H1 (cell line): ENCODE measurements around the gene STAG1. TPM values are rescaled to one million over a fixed set of nuclear protein-coding genes. Genes with fewer than 3 reads are reported as not detected.

Experiments
- CTCF ChIA-PET: fragments of 300-600 bp; sonication (Branson Sonifier 250); formaldehyde crosslinking; loops from one replicate; lab custom pipeline; 2021; ENCODE audit not compliant: partially characterized antibody; lab: Charles Lee
- POLR2A ChIA-PET: fragments of 300-600 bp; sonication (Branson Sonifier 250); formaldehyde crosslinking; loops from one replicate; lab custom pipeline; 2021; ENCODE audit warnings: inconsistent platforms; ENCODE audit not compliant: partially characterized antibody; lab: Charles Lee
- DNase-seq, 2 experiments: peaks; one replicate each; pipeline versions ENCODE4 v3.0.0 to v3.0.0-alpha.2; 2010 to 2022; ENCODE audit warnings: low spot score in 2 of 2, low read depth in 1 of 2, mixed read lengths in 1 of 2
- FAIRE-seq: peaks from 2 replicates; lab custom pipeline; 2011; peaks lifted over from hg19 to GRCh38; lab: Jason Lieb, UNC
- H2AFZ ChIP-seq: 2 replicates; pipeline ENCODE4 v1.8.1; 2012; ENCODE audit warnings: low read length, inconsistent platforms
- H2AK5ac ChIP-seq: 2 replicates; pipeline ENCODE4 v1.6.1; 2013; ENCODE audit warnings: low read depth, low read length
- H2BK120ac ChIP-seq: replicated peaks from 2 replicates; pipeline ENCODE3; 2013; ENCODE audit warnings: low read depth, low read length, inconsistent platforms
- H2BK12ac ChIP-seq: 2 replicates; pipeline ENCODE4 v1.6.1; 2013; ENCODE audit warnings: low read depth, low read length
- H2BK15ac ChIP-seq: 2 replicates; pipeline ENCODE4 v1.6.1; 2013; ENCODE audit warnings: low read length
- H2BK20ac ChIP-seq: 2 replicates; pipeline ENCODE4 v1.6.1; 2013; ENCODE audit warnings: low read length
- H2BK5ac ChIP-seq: 2 replicates; pipeline ENCODE4 v1.6.1; 2013; ENCODE audit warnings: low read depth, low read length
- H3K14ac ChIP-seq: 2 replicates; pipeline ENCODE4 v1.6.1; 2013; ENCODE audit warnings: inconsistent platforms; ENCODE audit not compliant: insufficient read length
- H3K18ac ChIP-seq: 2 replicates; pipeline ENCODE4 v1.6.1; 2013; ENCODE audit warnings: low read length; ENCODE audit errors: extremely low read depth
- H3K23ac ChIP-seq: 2 replicates; pipeline ENCODE4 v1.6.1; 2013; ENCODE audit warnings: inconsistent platforms; ENCODE audit not compliant: insufficient read length
- H3K23me2 ChIP-seq: 2 replicates; pipeline ENCODE4 v1.6.1; 2013; ENCODE audit warnings: low read depth, low read length
- H3K27ac ChIP-seq: 2 replicates; pipeline ENCODE4 v1.6.1; 2011; ENCODE audit warnings: low read depth, low read length, inconsistent platforms
- H3K27me3 ChIP-seq, 4 experiments: replicated peaks in 1 of 4; 1 replicate in 1 of 4; 2 replicates in 3 of 4; pipeline versions ENCODE4 v1.6.1 to v1.8.1; 2011 to 2013; ENCODE audit warnings: low read length in 3 of 4, mild to moderate bottlenecking in 3 of 4, inconsistent platforms in 2 of 4, mixed read lengths in 2 of 4, moderate library complexity in 1 of 4; ENCODE audit not compliant: control insufficient read depth in 3 of 4, insufficient read depth in 3 of 4; ENCODE audit errors: extremely low read depth in 1 of 4
- H3K36me3 ChIP-seq, 4 experiments: 2 replicates each; pipeline versions ENCODE4 v1.6.1 to v1.8.1; 2011 to 2013; ENCODE audit warnings: mild to moderate bottlenecking in 4 of 4, low read length in 3 of 4, moderate library complexity in 2 of 4, control low read depth in 1 of 4, inconsistent platforms in 1 of 4; ENCODE audit not compliant: insufficient read depth in 4 of 4, control insufficient read depth in 2 of 4
- H3K4ac ChIP-seq: replicated peaks from 2 replicates; pipeline ENCODE3; 2013; ENCODE audit warnings: low read length, low read depth, mixed read lengths, inconsistent platforms; ENCODE audit not compliant: insufficient read length
- H3K4me1 ChIP-seq, 4 experiments: replicated peaks in 1 of 4; 1 replicate in 1 of 4; 2 replicates in 3 of 4; pipeline versions ENCODE4 v1.6.1 to v1.8.1; 2011 to 2013; ENCODE audit warnings: low read length in 3 of 4, inconsistent platforms in 2 of 4, mixed read lengths in 1 of 4; ENCODE audit not compliant: insufficient read depth in 4 of 4, control insufficient read depth in 3 of 4
- H3K4me2 ChIP-seq, 2 experiments: 2 replicates each; pipeline versions ENCODE4 v1.6.1 to v1.8.1; 2011 to 2013; ENCODE audit warnings: low read depth in 2 of 2, low read length in 2 of 2, control low read depth in 1 of 2, inconsistent platforms in 1 of 2, mild to moderate bottlenecking in 1 of 2; ENCODE audit not compliant: insufficient read depth in 1 of 2
- H3K4me3 ChIP-seq, 4 experiments: fragments of 200-600, 300-600 bp in 1 of 4; sonication (generic), shearing (Covaris generic), sonication (Bioruptor Twin) in 1 of 4; 2 replicates each; pipeline versions ENCODE4 v1.5.1 to v1.8.1; 2011 to 2016; ENCODE audit warnings: low read length in 4 of 4, low read depth in 3 of 4, control low read depth in 2 of 4, inconsistent platforms in 2 of 4, mild to moderate bottlenecking in 2 of 4, mixed read lengths in 1 of 4, moderate library complexity in 1 of 4; ENCODE audit not compliant: insufficient read depth in 2 of 4; ENCODE audit errors: extremely low read depth in 1 of 4
- H3K56ac ChIP-seq: replicated peaks from 2 replicates; pipeline ENCODE3; 2013; ENCODE audit warnings: low read depth, mild to moderate bottlenecking, mixed read lengths, low read length, inconsistent platforms; ENCODE audit not compliant: insufficient read length
- H3K79me1 ChIP-seq: 2 replicates; pipeline ENCODE4 v1.6.1; 2013; ENCODE audit warnings: low read depth, low read length, control low read depth
- H3K79me2 ChIP-seq, 2 experiments: 2 replicates each; pipeline versions ENCODE4 v1.6.1 to v1.8.1; 2012 to 2013; ENCODE audit warnings: low read length in 2 of 2, mild to moderate bottlenecking in 2 of 2, inconsistent platforms in 1 of 2; ENCODE audit not compliant: insufficient read depth in 2 of 2, control insufficient read depth in 1 of 2
- H3K9ac ChIP-seq, 4 experiments: replicated peaks in 1 of 4; 1 replicate in 1 of 4; 2 replicates in 3 of 4; pipeline versions ENCODE4 v1.6.1 to v1.8.1; 2011 to 2013; ENCODE audit warnings: low read depth in 3 of 4, low read length in 3 of 4, control low read depth in 2 of 4, mild to moderate bottlenecking in 2 of 4, moderate library complexity in 2 of 4, inconsistent platforms in 1 of 4; ENCODE audit errors: extremely low read depth in 1 of 4
- H3K9me3 ChIP-seq, 2 experiments: 2 replicates each; pipeline versions ENCODE4 v1.6.1 to v1.8.1; 2012 to 2013; ENCODE audit warnings: mild to moderate bottlenecking in 2 of 2, moderate library complexity in 2 of 2, control low read depth in 1 of 2, inconsistent platforms in 1 of 2, low read depth in 1 of 2, low read length in 1 of 2, mixed read lengths in 1 of 2; ENCODE audit not compliant: insufficient read depth in 2 of 2
- H4K20me1 ChIP-seq, 2 experiments: replicated peaks in 1 of 2; 2 replicates each; pipeline versions ENCODE3 to v1.8.1; 2011 to 2013; ENCODE audit warnings: inconsistent platforms in 2 of 2, low read length in 2 of 2, mild to moderate bottlenecking in 1 of 2; ENCODE audit not compliant: insufficient read depth in 2 of 2, control insufficient read depth in 1 of 2
- H4K5ac ChIP-seq: 2 replicates; pipeline ENCODE4 v1.6.1; 2013; ENCODE audit warnings: low read length, low read depth, mixed read lengths, inconsistent platforms; ENCODE audit not compliant: insufficient read length
- H4K8ac ChIP-seq: 2 replicates; pipeline ENCODE4 v1.8.0; 2013; ENCODE audit warnings: mild to moderate bottlenecking, moderate library complexity, low read length, inconsistent platforms; ENCODE audit not compliant: insufficient read depth; ENCODE audit errors: extremely low read depth
- H4K91ac ChIP-seq: replicated peaks from 2 replicates; pipeline ENCODE3; 2013; ENCODE audit warnings: low read length, mixed read lengths, inconsistent platforms; ENCODE audit not compliant: insufficient read length
- BACH1 ChIP-seq: IDR thresholded peaks from 2 replicates; pipeline ENCODE4 v1.6.1; 2012; ENCODE audit warnings: low read length, improper control_type of control experiment
- CHD2 ChIP-seq: IDR thresholded peaks from 2 replicates; pipeline ENCODE4 v1.6.1; 2012; ENCODE audit warnings: low read length, improper control_type of control experiment
- GTF2F1 ChIP-seq: IDR thresholded peaks from 2 replicates; pipeline ENCODE4 v1.6.1; 2012; ENCODE audit warnings: low read depth, low read length, improper control_type of control experiment, borderline replicate concordance
- KDM4A ChIP-seq: IDR thresholded peaks from one replicate; pipeline ENCODE4 v1.7.1; 2012; ENCODE audit warnings: low read depth, mild to moderate bottlenecking, moderate library complexity, low read length, inconsistent platforms; ENCODE audit not compliant: severe bottlenecking
- POLR2A ChIP-seq, 2 experiments: IDR thresholded peaks; 1 replicate in 1 of 2; 2 replicates in 1 of 2; pipeline ENCODE4 v1.6.1; 2011; ENCODE audit warnings: low read depth in 2 of 2, low read length in 2 of 2, mild to moderate bottlenecking in 2 of 2; ENCODE audit errors: control extremely low read depth in 1 of 2
- SAP30 ChIP-seq: fragments of 300-600 bp; sonication (generic); IDR thresholded peaks from 2 replicates; pipeline ENCODE4 v1.7.1; 2012; ENCODE audit warnings: low read length, moderate library complexity, mild to moderate bottlenecking, inconsistent platforms; ENCODE audit not compliant: insufficient read depth, insufficient replicate concordance
- whole genome bisulfite sequencing, 2 experiments: shearing (Covaris generic) in 1 of 2; methylation state at CpG; one replicate each; pipeline versions ENCODE4 v1.1.6 to v1.1.7; 2013 to 2015; ENCODE audit warnings: low lambda C conversion rate in 2 of 2, mixed read lengths in 2 of 2, inconsistent platforms in 1 of 2, low coverage in 1 of 2, missing lambda C conversion rate in 1 of 2; ENCODE audit not compliant: insufficient replicate concordance in 2 of 2, insufficient coverage in 1 of 2, insufficient read length in 1 of 2; ENCODE audit errors: extremely low coverage in 1 of 2, missing lambda C conversion rate in 1 of 2; 5-methylcytosine and 5-hydroxymethylcytosine counted together
- polyA plus RNA-seq, 7 experiments: library from polyadenylated mRNA; depleted of rRNA in 3 of 7; stranded (reverse) in 5 of 7; unstranded in 2 of 7; fragments of >200 nt in 5 of 7; fragments of 200-250 nt in 2 of 7; gene quantifications; 1 replicate in 5 of 7; 2 replicates in 1 of 7; 4 replicates in 1 of 7; pipeline versions ENCODE4 v1.2.1 to v1.2.3, GENCODE V29; 2011 to 2013; ENCODE audit warnings: missing spikeins in 2 of 7, mixed read lengths in 2 of 7
- total RNA-seq: library from RNA; stranded (reverse); fragmentation: NEBNext Ultra II Directional; extraction: Animal tissue kit (Norgen Biotek cat#: 25700); gene quantifications from 2 replicates; pipeline ENCODE4 v1.2.1, GENCODE V29; 2021
- TF ChIP-seq, protein P1 (sequence below): IDR thresholded peaks from 2 replicates; pipeline ENCODE4 v1.6.1; 2011; ENCODE audit warnings: low read depth, mild to moderate bottlenecking, low read length; ENCODE audit not compliant: insufficient read depth

STAG1 gene
- total and polyA plus RNA-seq, 2 of the 8 experiments (the other 6 are each of a cell fraction or from before 2014, with no cell fraction given) = 4.6 to 23.4 TPM

DNA sequence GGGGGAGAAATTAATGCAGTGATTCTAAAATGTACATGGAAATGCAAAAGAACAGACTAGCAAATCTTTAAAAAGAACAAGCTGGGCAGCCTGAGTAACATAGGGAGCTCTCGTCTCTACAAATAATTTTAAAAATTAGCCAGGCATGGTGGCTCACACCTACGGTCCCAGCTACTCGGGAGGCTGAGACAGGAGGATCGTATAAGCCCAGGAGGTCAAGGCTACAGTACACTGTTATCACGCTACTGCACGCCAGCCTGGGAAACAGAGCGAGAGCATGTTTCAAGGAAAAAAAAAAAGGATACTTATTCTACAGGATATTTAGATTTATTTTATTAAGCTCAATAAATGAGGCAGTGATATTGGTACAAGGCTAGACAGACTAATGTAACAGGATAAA is 40.9 kb downstream of the STAG1 start:
- Histone ChIP-seq H2BK15ac (no peak overlapping the region), H3K36me3 (no peaks in the 10 kb centered on the region), H4K5ac (no peak overlapping the region), H2BK5ac (no peak overlapping the region), H4K20me1 (no peaks in the 10 kb centered on the region), H3K23me2 (no peaks in the 10 kb centered on the region), H3K79me1 (peaks cover 4% of the 10 kb centered on the region; the same call in 1 of the 2 replicates), H3K4me3 (no peak overlapping the region), H3K9me3 (no peaks in the 10 kb centered on the region), H3K4me2 (no peak overlapping the region), H3K27me3 (no peaks in the 10 kb centered on the region), H2AFZ (no peak overlapping the region), H3K4ac (no peak overlapping the region), H3K27ac (no peak overlapping the region), H3K18ac (no peak overlapping the region), H3K9ac (no peak overlapping the region), H2BK120ac (no peak overlapping the region), H3K4me1 (no peaks in the 10 kb centered on the region), H3K14ac (no peak overlapping the region), H2BK20ac (no peak overlapping the region), H3K79me2 (peaks cover 0 to 82% of the 10 kb centered on the region in 2 experiments; a peak in 2 of 4 replicates), H2AK5ac (no peak overlapping the region), H2BK12ac (no peak overlapping the region), H4K91ac (no peak overlapping the region), H3K23ac (no peak overlapping the region), H4K8ac (no peak overlapping the region), H3K56ac (no peak overlapping the region)
- POLR2A ChIA-PET = no interaction called here
- DNase-seq (no peak), FAIRE-seq (no peak)
- TF ChIP-seq POLR2A (IDR thresholded peaks at IDR 0.05; ENCODE audit: control extremely low read depth in 1 of 2, low read depth in 2 of 2, low read length in 2 of 2) (no peak), CHD2 (no peak), BACH1 (no peak), SAP30 (no peak), GTF2F1 (no peak), KDM4A (no peak)
- TF ChIP-seq, protein P1, sequence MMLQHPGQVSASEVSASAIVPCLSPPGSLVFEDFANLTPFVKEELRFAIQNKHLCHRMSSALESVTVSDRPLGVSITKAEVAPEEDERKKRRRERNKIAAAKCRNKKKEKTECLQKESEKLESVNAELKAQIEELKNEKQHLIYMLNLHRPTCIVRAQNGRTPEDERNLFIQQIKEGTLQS = no peak
- CTCF ChIA-PET = interaction anchor here (0.6 to 1.0 kb wide), 2 partner anchors 8 to 15 kb away, joined by 3 to 4 read pairs; no protein-coding TSS in a partner anchor
- 91% methylated on average over 7 of the region's 7 CpGs; no CpG with 5 or more reads in 1 of the 2 experiments for WGBS, 2 experiments
